Ecto neural progenitor cell (in vitro differentiated cells): ENCODE results near the gene DFFB.

Source experiments
- DNase-seq: peaks from one replicate; pipeline ENCODE4 v3.0.0-alpha.2; 2018; ENCODE audit warnings: low spot score

The DFFB gene

DNA sequence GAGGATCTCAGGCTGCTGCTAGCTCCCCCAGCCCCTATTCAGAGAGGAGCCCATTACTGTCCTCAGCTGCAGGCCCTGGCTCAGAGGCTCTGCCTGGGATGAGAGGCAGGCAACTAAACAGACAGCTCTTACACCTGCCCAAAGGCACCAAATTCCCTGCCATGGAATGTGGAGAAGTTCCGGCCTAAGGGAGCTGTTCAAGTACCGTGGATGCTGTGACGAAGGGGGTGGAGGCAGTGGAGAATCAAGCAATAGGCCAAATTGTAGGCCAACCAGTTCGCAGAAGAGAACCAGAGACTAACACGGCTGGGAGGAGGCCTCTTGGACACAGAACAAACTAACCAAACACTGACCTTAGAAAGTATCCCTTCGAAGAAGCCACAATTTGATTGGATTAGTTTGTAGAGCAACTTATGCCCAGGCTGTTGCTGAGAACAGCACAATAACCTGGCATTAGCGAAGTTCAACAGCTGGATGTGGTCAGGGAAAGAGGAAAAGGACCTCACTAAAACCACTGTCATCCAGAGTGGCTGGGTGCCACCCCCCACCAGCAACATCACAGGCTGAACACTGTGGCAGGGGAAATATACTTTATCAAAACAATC is 39.2 kb downstream of the DFFB start:
- DNase-seq, result no peak

DNA sequence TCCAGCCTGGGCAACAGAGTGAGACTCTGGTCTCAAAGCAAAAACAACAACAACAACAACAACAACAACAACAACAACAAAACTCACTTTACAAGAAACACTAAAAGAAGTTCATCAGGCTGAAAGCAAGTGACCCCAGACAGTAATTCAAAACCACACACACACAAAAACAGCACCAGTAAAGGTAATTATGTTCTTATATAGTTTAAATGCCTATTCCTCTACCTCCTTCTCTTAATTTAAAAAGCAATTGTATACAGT is 41.1 kb downstream of the DFFB start:
- no peak for DNase-seq

DNA sequence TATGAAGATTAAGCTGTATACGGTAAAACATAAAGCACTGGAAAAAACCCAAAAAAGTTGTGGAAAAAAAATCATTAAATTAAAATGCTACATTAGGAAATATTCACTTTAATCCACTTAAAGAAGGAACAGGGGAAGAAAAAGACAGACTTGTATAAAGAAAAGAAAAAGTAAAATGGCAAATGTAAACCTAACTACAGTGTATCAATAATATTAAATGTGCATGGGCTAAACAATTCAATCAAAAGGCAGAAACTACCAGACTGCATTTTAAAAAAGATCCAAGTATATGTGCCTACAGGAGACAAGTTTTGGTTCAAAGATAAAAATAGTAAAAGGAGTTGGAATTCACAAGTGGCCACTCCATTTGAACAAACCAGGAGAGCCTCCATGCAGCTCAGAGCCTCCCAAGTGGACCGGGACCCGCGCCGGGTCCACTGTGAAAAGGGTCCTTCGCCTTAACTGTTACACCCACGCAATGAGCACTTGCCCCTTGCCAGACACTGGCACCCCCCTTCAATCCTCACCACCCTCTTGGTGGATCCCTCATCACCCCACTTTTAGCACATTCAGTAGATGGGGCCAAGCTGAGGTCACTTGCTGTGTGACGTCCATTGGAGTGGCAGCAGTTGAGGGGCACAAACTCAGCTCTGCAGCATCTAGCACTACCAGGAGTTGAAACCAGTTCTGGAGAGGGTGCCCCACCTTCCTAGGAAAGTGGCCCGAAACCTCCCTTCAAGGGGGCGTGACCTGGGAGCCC is 41.9 kb downstream of the DFFB start:
- no peak for DNase-seq

DNA sequence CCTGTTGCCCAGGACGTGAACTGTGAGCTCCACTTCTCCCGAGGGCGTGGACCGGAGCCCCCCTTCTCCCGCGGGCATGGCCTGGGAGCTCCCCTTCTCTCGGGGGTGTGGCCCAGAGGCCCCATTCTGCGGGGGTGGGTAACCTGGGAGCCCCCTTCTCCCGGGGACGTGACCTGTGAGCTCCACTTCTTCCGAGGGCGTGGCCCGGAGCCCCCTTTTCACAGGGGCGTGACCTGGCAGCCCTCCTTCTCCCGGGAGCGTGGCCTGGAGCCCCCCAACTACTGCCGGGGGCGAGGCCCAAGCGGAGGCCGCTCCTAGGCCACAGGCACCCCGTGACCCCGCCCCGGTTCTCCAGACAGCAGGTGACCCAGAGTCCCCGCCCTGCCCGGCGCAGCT is 42.5 kb downstream of the DFFB start:
- DNase-seq, result no peak

DNA sequence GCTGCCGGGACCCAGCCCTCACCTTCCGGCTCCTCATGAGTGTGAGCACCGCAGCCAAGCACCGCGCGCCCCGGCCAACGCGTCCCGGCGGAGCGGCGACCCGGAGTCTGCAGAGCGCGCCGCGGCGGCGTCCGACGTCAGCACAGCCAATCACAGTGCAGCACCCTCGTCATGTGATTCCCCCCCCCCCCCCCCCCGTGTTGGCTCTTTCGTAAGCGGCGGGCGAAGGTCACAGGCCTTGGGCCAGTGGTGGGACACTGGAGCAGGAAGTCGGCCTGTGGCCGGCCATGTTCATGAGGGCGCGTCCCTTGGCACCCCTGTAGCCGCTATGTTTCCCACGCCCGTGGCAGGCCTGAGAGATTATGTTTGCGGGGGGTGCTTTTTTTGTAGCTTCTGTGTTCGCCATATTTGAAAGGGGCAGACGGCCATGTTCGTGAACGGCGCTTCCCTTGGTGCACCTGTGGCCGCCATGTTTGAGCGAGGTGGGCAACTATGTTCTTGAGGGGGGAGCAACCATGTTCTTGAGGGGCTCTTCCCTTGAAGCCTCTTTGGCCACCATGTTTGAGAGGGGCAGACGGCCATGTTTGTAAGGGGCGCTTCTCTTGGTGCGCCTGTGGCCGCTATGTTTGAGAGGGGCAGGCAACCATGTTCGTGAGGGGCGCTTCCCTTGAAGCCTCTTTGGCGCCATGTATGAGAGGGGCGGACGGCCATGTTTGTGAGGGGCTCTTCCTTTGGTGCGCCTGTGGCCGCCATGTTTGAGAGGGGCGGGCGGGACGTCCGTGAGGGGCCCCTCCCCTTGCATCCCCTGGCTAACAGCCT is 43.1 kb downstream of the DFFB start, which contains the start of gene C1orf174:
Gene C1orf174 (minus strand): TSS at position 123 of the 819 bp plus-strand sequence. CDS start 86 bp downstream, at position 37.
- DNase-seq, result peak; percentile 95

DNA sequence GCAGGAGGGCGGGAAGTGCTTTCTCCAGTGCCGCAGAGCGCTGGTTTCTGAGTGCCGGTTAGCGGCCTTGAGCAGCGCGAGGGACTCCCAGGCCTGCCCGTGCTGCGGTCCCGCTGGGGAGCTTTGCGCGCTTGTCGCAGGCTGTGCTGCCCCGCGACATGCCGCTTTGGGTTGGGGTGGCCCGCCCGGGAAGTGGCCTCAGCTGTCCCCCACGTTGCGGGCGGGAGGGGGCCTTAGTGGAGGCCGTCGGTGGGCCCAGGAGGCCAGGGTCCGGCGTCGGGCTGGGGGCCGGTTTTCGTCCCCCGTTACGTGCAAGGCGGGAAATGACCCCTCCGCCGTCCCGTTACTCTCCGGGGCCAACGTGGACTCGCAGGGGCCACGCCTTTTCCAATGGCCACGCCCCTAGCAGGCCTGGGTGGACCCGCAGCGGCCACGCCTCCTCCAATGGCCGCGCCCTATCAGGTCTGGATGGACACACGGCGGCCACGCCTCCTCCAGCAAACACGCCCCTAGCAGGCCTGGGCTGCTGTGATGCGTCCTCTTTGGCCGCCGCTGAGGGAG is 43.8 kb downstream of the DFFB start:
- DNase-seq, result peak; percentile 97

DNA sequence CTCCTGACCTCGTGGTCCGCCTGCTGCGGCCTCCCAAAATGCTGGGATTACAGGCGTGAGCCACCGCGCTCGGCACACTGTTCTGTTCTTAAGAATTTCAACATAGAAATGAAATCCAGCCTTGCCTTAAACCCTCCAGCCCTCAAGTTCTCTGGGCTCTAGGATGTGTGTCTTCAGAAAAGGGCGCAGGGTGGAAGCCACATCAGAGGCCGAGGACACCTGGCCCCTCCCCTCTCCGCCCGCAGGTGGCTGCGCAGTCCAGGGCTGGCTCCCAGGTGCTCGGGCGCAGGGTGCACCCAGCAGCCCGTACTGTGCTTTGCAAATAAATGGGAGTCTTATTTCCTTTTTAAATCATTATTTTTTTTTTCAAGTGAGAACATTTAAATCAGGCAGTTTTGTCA is 44.8 kb downstream of the DFFB start:
- no peak for DNase-seq

DNA sequence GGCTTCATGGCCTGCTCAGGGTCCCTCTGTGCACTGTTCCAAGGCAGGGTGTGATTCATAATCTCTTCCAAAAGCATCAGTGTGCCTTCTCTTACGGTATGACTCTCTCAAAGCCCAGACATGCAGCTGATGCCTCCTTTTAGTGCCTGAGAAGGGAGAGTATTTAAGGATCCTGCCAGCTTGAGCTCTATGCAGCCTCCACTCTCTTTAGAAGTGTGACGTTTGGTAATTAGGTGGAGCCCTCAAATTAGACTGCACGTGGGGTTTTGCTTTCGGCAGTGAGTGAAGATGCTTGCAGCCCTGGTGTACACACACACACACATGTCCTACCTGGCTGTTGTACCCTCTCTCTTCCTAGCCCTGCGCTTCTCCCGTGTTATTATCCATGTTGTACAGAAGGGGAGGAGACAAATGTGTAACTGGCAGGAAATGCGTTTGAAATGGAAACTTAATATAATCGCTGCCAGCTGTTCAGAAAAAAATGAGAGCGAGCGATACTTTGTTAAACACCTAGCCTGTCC is 45.4 kb downstream of the DFFB start:
- DNase-seq, result no peak

DNA sequence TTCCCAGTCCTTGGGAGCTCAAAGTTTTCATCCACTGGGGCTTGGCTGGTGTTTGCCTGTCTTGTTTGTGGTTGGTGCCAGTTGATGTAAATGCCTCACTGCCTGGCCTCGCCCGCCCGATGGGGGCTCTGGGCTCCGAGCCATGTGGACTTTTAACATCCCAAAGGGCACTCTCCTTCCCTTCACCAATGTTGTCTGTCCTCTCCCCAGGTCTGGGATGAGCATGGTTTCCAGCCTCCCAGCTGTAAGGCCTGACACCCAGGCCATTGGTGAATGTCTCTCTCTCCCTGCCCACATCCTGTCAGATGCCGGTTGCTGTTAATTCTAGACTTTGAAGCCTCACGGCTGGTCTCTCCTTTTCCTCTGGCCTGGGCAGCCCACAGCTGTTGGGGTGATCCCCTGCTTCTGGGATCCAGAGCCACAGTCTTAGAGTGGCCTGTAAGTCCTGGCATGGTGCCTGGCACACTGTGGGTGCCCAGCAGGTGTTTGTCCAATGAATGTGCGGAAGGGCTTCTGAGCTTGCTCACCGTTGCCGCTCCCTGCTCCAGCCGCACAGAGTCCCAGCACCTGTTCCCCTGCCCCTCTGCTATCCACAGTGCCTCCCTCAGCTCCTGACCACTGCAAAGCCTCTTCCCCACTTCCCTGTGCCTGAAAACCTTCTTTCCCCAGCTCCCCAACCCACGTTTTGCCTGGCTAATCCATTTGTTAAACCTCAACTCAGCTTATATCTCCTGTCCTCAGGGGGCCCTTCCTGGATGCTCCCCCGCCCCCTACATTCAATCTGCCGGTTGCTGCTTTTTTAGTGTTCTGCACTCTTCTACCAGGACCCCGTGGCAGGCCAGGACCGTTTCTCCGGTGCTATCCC is 46.1 kb downstream of the DFFB start:
- no peak for DNase-seq

DNA sequence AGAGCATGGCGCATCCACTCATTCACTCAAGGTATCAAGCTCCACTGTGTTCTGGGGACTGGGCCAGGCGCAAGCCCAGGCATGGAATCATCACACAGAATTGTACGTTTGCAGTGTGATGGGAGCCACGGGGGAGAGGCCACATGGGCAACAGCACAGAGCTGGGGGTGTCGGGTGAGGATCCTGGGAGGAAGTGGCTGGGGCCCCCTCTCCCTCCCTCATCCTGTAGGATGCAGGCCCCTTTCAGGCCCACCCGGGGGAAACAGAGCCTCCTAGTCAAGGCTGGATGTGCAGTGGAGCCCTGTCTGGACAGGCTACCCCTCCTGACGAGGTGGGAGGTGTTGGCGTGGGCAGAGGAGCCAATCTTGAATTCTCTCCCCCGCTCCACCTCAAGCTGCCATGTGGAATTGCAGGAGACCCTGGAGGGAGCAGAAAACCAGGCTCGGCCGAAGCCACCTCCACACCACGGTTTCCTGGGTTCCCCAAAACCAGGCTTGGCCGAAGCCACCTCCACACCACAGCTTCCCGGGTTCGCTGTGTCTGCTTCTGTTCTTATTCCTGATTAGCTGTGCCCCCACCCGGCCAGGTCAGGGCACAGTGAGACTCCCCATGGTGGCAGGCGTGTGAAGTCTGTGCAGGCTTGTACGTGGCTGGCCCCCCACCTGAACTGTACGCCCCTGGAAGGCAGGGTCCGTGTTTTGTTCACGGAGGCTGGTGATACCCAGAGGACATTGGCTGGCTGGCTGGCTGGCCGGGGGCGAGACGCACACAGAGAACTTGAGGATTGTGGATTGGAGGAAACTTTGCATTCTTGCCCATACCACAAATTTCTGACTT is 46.9 kb downstream of the DFFB start:
- DNase-seq, result no peak

DNA sequence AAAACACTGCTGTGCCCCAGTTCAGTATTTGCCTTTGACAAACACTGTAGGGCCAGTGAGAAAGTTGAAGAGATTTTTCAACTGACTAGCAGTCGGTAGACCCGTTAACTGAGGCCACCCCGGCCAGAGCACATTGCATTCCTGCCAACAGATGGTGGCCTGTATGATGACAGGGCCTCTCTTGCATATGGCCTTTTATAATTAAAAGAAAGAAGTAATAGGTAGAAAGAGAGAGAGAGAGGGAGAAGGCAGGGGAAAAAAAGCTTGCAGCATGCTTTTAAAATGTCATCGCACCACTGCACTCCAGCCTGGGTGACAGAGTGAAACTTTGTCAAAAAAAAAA is 47.5 kb downstream of the DFFB start:
- DNase-seq, result no peak

DNA sequence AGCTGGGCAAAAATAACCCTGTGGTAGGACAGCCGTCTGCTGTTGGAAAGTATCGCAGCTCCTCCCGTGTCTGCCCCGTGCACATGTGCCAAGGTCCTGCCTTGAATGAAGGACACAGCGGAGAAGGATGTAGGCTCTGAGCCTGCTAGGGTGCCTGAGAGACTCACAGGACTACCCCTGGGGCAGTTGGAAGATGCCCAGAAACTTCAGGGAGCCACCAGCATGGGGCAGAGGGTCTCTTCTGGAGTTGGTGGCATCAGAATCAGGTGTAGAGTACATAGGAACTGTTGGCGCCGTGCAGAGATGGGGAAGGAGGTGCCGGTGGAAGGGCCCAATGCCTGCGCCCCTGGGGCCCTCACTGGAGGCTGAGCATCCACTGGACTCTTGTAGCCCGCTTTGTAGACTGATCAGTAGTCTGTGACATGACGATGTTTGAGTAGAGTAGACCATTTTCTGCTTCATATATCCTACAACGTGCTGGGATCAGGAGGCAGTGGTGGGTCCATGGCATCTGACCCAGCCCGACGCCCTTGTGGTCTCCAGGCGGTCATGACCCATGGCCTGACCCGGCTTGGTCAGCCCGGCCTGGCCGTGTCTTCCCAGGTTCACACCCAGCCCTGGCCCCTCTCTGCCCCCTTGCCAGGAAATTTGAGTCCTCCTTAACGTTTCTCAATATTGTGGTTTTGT is 48.1 kb downstream of the DFFB start:
- no peak for DNase-seq

DNA sequence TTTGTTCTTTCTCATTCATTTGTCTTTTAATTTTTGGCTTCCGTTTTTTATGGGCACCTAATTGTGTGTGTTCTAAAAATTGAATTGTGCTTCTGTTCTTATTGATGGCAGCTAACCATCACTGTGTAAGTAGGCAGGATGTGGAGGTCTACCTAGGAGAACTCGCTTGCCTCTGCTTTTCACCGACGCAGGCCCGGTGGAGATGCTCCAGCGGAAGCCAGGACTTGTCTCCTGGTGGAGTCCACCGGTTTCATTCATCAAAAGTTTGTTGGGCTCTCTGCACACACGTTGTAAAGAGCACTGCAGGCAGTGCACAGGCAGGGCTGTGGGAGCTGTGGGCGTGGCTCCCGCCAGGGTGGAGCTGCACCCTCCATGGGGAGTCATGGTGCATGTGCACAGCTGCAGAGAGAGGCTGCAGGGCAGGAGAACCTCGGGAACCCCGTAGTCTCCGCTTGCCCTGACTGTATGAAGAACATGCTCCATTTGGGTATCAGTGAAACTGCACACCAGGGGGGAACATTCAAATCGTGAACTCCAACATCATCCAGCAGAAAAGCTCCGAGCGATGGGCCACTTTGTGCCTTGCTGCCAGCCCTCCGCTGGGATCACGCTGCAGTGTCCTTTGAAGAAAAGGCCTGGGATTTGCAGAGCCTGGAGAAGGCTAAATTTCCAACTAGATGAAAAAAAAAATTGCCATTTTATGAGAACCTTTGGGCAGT is 48.8 kb downstream of the DFFB start:
- no peak for DNase-seq

DNA sequence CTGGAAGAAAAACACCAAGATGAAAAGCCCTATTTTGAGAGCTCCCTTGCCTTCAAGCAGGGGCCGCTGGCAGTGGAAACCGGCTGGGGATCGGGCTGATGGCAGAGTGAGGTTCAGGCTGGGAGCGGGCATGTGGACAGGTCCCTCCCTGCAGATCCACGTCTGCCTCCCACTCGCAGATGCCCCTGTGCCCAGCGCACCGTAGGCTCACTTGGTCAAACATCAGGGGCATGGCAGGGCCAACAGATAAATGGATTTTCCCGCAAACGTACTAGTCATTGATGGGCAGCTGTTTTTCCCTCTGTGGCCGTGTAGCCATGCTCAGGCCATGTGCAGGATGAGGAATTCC is 49.4 kb downstream of the DFFB start:
- DNase-seq, result no peak

DNA sequence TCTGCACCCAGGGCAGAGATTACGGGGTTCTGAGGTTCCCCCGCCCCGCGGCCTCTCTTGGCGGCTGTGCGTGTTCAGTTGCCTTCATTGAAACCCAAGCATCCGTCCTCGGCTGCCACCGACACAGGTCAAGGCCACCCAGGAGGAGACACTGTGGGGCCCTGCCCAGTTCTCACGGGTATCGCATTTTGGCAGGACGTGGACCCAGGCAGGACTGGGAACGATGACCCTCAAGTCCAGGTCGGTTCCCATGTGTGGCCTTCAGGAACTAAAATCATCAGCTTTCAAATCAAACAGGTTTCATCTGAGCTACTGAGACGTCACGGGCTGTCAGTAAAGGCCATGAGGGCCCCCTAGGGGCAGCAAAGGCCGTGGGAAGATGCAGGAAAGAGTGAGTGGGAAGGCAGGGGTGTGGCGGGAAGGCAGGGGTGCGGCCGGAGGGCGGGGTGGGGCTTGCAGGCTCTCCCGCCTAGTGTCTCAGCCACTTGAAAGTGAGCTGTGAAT is 49.8 kb downstream of the DFFB start:
- no peak for DNase-seq

DNA sequence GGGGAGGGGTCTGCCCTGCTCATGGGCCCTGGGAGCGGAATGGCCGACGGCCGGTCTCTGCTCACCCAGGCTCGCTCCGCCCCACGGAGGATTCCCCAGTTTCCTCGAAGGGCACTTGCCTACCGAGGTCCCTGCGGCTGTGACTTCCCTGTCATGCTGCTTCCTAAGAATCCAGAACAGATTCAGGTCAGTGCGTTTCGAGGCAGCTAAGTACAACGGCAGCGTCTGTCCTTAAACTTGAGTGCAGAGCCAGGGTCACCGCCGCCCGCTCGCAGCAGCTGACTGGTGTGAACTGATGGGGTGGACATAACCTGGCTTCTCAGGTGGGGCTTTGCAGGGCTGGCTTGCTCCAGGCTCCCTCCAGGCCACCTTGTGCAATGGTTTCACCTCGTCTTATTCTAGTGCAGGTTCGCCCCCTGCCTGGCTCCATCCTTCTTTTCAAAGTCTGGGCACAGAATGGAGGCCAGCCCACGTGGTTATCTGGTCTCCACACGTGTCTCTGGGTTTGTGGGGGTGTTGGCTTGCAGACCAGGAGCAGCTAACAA is 50.4 kb downstream of the DFFB start:
- DNase-seq, result no peak

DNA sequence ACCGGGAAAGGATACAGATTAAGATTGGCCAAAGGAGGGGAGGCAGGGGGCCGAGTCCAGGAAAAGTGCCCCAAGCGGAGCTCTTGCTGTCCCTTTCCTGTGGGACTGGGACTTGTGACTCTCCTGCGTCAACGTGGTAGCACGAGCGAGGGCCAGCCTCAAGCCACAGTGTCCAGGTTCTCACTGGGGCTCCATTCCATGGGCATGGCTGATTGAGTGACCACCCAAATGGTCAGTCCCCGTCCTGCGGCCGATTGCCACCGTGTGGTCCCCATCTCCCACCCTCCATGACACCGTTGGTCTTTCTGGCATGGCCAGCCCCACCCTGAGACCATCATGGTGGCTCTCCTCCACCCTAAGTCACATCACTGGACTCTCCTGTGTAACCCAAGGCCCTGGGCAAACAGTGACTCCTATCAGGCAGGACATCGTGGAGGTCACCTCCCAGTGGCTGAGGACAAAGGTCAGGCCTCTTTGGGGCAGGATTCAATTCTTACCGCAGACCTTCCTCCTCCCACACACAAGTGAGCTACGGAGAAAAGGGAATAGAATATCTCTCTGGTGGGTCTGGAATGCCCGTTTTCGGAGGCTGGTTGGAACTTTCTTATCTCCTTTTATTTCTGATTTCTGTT is 51.7 kb downstream of the DFFB start:
- no peak for DNase-seq

DNA sequence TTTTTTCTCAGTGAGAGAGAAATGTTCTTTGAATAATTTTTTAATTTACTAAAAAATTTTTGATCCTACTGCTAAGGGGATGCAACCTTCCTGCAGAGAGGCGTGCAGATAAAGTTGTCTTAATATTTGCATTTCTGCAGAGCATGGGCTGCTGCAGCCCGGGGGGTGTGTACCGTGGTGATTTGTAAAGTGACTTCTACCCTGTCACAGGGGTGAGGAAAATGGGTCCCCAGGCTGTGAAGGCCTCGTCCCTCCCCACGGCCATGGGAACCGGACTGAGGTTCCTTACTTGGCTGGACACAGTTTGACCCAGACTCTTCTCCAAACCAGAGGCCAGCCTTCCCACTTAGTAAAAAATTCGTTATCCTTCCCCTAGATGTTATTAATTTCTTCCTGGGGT is 52.3 kb downstream of the DFFB start:
- DNase-seq, result no peak
